ENCODE measurements around the gene PTPRG. TPM values are rescaled to one million over a fixed set of nuclear protein-coding genes. Genes with fewer than 3 reads are reported as not detected.

The PTPRG gene
- total and polyA plus RNA-seq, 2 donors (not counting 3 experiments of a cell fraction or from before 2014, with no cell fraction given) = 8.9 to 39.1 TPM

DNA sequence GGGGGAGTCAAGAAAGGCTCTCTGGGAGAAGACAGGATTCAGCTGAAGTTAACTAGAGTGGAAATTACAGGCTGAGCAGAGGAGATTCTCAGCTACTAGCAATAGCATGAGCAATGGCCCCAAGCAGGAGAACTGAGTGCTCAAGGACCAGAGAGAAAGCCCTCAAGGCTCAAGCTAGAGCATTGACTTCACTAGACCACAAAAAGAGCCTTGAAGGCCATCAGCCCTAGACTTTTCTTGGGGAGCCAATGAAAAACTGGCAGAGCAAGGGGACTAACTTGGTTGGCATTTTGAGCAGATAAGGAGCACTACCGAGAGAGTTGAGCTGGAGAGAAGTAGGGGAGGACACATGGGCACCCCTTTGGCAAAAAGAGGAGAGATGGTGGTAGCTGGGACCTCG lies 534.4 kb downstream of the PTPRG start:
- Histone ChIP-seq H3K27ac (ENCODE audit: insufficient read depth, low read depth, low read length) (no peak overlapping the region), H3K79me2 (ENCODE audit: control insufficient read depth, insufficient read depth, low read length) (no peaks in the 10 kb centered on the region), H2AFZ (ENCODE audit: low read depth, low read length) (no peak overlapping the region), H3K9me3 (replicated peaks; ENCODE audit: control insufficient read depth, insufficient read depth, low read length) (no peaks in the 10 kb centered on the region), H3K27me3 (ENCODE audit: control insufficient read depth in 2 of 2, insufficient read depth in 2 of 2, low read length in 2 of 2) (no peaks in the 10 kb centered on the region), H3K4me3 (replicated peaks in 1 of 3; ENCODE audit: insufficient read depth in 1 of 3, low read depth in 1 of 3, low read length in 3 of 3) (no peak overlapping the region), H3K9me1 (replicated peaks; ENCODE audit: control insufficient read depth, extremely low read depth, insufficient read depth, low read length) (no peaks in the 10 kb centered on the region), H3K9ac (replicated peaks; ENCODE audit: extremely low read depth, insufficient read depth, low read length) (no peak overlapping the region), H3K36me3 (ENCODE audit: control insufficient read depth in 2 of 2, extremely low read depth in 1 of 2, insufficient read depth in 2 of 2, low read length in 2 of 2) (no peaks in the 10 kb centered on the region), H3K4me1 (ENCODE audit: control insufficient read depth, extremely low read depth, insufficient read depth, low read length) (peaks cover 2% of the 10 kb centered on the region), H4K20me1 (replicated peaks; ENCODE audit: control insufficient read depth, extremely low read depth, insufficient read depth, low read length) (no peaks in the 10 kb centered on the region), H3K4me2 (ENCODE audit: insufficient read depth, low read length) (no peak overlapping the region)
- no peak for TF ChIP-seq FOS (IDR thresholded peaks at IDR 0.05; ENCODE audit: borderline replicate concordance, insufficient read depth, low read length)
- no TSS peak for BruUV-seq (replicated peaks)
- DNase-seq (ENCODE audit: low read depth, low spot score) (no peak), FAIRE-seq (no peak)
- dilution Hi-C loops (cut with MboI; ENCODE audit: extremely low pct_ligation_motif_present, low sequenced_read_pairs) = no loop called here
- ChIA-PET POLR2A (interaction anchor here (0.5 kb wide), 1 partner anchor 18 kb away, joined by 4 read pairs; no protein-coding TSS in a partner anchor), CTCF (interaction anchor here (1.0 to 1.1 kb wide), 2 partner anchors 91 to 532 kb away, joined by 3 to 5 read pairs; no protein-coding TSS in a partner anchor)
- intact Hi-C loops (cut with micrococcal nuclease) = no loop called here

DNA sequence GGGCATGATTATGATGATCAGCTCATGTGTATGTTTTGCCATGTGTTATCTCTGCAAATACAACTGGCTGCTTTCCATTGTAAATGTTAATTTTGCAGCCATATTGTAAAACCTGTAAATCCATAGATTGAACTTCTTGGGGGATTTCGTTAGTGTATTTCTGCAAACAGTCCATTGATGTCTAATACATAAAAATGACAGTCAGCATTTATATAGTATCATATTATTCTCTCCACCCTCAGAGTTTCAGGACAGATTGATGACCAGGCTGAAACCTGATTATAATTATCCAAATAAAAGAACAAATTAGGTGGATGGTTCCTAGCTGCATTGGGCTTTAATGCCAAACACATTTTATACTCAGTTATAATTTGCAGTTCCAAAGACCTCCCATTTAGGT lies 535.1 kb downstream of the PTPRG start:
- Histone ChIP-seq H3K27me3 (ENCODE audit: control insufficient read depth in 2 of 2, insufficient read depth in 2 of 2, low read length in 2 of 2) (no peaks in the 10 kb centered on the region), H3K4me2 (ENCODE audit: insufficient read depth, low read length) (no peak overlapping the region), H2AFZ (ENCODE audit: low read depth, low read length) (no peak overlapping the region), H3K9me3 (replicated peaks; ENCODE audit: control insufficient read depth, insufficient read depth, low read length) (no peaks in the 10 kb centered on the region), H3K9me1 (replicated peaks; ENCODE audit: control insufficient read depth, extremely low read depth, insufficient read depth, low read length) (no peaks in the 10 kb centered on the region), H3K36me3 (ENCODE audit: control insufficient read depth in 2 of 2, extremely low read depth in 1 of 2, insufficient read depth in 2 of 2, low read length in 2 of 2) (no peaks in the 10 kb centered on the region), H3K9ac (replicated peaks; ENCODE audit: extremely low read depth, insufficient read depth, low read length) (no peak overlapping the region), H3K4me1 (ENCODE audit: control insufficient read depth, extremely low read depth, insufficient read depth, low read length) (peaks cover 2% of the 10 kb centered on the region), H4K20me1 (replicated peaks; ENCODE audit: control insufficient read depth, extremely low read depth, insufficient read depth, low read length) (no peaks in the 10 kb centered on the region), H3K4me3 (replicated peaks in 1 of 3; ENCODE audit: insufficient read depth in 1 of 3, low read depth in 1 of 3, low read length in 3 of 3) (no peak overlapping the region), H3K79me2 (ENCODE audit: control insufficient read depth, insufficient read depth, low read length) (no peaks in the 10 kb centered on the region), H3K27ac (ENCODE audit: insufficient read depth, low read depth, low read length) (no peak overlapping the region)
- TF ChIP-seq MYC (IDR thresholded peaks at IDR 0.05; ENCODE audit: low read depth, low read length) (no peak), POLR2A (IDR thresholded peaks at IDR 0.05; ENCODE audit: low read depth, low read length) (no peak), GATA2 (IDR thresholded peaks at IDR 0.05; ENCODE audit: insufficient read depth, insufficient read length, low read depth, low read length) (no peak), JUN (IDR thresholded peaks at IDR 0.05; ENCODE audit: borderline replicate concordance, insufficient read depth, insufficient read length, low read depth) (no peak), CTCF (IDR thresholded peaks at IDR 0.05; ENCODE audit: extremely low read depth in 1 of 2, insufficient read depth in 1 of 2, low read depth in 1 of 2, low read length in 2 of 2) (no peak), FOS (IDR thresholded peaks at IDR 0.05; ENCODE audit: borderline replicate concordance, insufficient read depth, low read length) (no peak), EZH2 (IDR thresholded peaks at IDR 0.05; ENCODE audit: borderline replicate concordance, low read depth, low read length, severe bottlenecking) (no peak), POLR2AphosphoS5 (IDR thresholded peaks at IDR 0.05; ENCODE audit: insufficient read depth, low read depth, low read length) (no peak)
- TF ChIP-seq, protein P1, sequence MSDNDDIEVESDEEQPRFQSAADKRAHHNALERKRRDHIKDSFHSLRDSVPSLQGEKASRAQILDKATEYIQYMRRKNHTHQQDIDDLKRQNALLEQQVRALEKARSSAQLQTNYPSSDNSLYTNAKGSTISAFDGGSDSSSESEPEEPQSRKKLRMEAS (IDR thresholded peaks at IDR 0.05; ENCODE audit: insufficient read depth, insufficient read length) = no peak
- dilution Hi-C loops (cut with MboI; ENCODE audit: extremely low pct_ligation_motif_present, low sequenced_read_pairs) = no loop called here
- BruUV-seq (replicated peaks) = no TSS peak
- FAIRE-seq = no peak
- CTCF ChIA-PET = interaction anchor here (1.0 kb wide), 1 partner anchor 91 kb away, joined by 5 read pairs; no protein-coding TSS in a partner anchor
- no peak for DNase-seq (ENCODE audit: low read depth, low spot score)
- POLR2A ChIA-PET = no interaction called here
- intact Hi-C loops (cut with micrococcal nuclease) = no loop called here
